GM20000 (cell line): ENCODE measurements around the gene PKD1.
"Not testable (repeated sequence)": the region's sequence is repeated elsewhere in the genome, so short reads cannot be mapped to it uniquely, and the experiment has no call there.

ENCODE experiments used
- DNase-seq: peaks from one replicate; pipeline ENCODE4 v3.0.0; 2012; ENCODE audit warnings: low spot score
- CTCF ChIP-seq: IDR thresholded peaks from 2 replicates; pipeline ENCODE4 v1.5.1; 2012; ENCODE audit warnings: mild to moderate bottlenecking, control low read depth; ENCODE audit errors: extremely low read depth, missing control alignments

The PKD1 gene

GRCh38 chr16:2122429-2122828, 13.3 kb downstream of the PKD1 start:
- TF ChIP-seq CTCF: no peak
- DNase-seq: no peak

DNA sequence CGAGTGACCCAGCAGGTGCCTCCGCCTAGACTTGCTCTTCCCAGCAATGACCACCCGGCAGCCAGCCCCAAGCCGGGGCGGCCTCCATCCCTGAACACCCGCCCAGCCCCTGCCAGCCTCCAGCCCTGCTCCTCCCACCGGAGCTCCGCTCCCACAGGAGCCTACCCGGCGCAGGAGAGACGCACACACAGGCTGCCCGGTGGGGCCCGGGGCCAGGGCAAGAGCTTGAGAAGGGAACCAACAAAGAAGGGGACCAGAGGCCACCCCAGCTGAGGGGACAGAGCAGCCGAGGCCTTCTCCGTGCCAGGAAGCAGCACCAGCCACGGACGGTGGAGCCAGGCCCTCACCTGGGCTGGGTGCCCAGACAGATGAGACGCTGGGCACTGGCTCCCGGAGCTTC, 13.8 kb downstream of the PKD1 start:
- DNase-seq: no peak
- TF ChIP-seq CTCF: no peak

GRCh38 chr16:2121325-2121724, 14.4 kb downstream of the PKD1 start:
- not testable (repeated sequence) for DNase-seq

GRCh38 chr16:2117960-2118722, 17.6 kb downstream of the PKD1 start:
- DNase-seq: not testable (repeated sequence)

GRCh38 chr16:2117341-2117740, 18.4 kb downstream of the PKD1 start:
- not testable (repeated sequence) for DNase-seq

GRCh38 chr16:2116428-2116827, 19.3 kb downstream of the PKD1 start:
- DNase-seq: not testable (repeated sequence)

DNA sequence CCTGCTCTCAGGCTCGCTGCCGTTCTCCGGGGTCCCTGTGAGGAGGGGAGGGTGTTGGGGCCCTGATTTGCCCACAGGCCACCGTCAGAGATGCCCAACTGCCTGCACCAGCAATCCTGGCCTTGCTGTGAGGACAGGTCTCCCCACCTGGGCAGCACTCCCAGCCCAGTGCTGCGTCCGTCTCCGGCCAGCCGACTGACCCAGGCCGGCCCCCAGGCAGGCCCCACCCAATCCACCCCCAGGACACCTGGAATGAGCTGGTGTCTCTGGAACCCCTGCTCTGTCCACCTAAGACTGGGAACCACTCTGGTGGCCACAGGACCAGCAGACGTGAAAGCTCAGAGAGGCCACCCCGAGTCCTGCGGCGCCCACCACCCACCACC, 20.1 kb downstream of the PKD1 start:
- no peak for DNase-seq
- TF ChIP-seq CTCF: no peak

- DNase-seq: not testable (repeated sequence)
These were observed 20.7 kb downstream of the PKD1 start for GRCh38 chr16:2114885-2115590.

- not testable (repeated sequence) for DNase-seq
These were observed 21.5 kb downstream of the PKD1 start for GRCh38 chr16:2114225-2114624.

GRCh38 chr16:2112539-2113106, 23.1 kb downstream of the PKD1 start:
- DNase-seq: not testable (repeated sequence)

DNA sequence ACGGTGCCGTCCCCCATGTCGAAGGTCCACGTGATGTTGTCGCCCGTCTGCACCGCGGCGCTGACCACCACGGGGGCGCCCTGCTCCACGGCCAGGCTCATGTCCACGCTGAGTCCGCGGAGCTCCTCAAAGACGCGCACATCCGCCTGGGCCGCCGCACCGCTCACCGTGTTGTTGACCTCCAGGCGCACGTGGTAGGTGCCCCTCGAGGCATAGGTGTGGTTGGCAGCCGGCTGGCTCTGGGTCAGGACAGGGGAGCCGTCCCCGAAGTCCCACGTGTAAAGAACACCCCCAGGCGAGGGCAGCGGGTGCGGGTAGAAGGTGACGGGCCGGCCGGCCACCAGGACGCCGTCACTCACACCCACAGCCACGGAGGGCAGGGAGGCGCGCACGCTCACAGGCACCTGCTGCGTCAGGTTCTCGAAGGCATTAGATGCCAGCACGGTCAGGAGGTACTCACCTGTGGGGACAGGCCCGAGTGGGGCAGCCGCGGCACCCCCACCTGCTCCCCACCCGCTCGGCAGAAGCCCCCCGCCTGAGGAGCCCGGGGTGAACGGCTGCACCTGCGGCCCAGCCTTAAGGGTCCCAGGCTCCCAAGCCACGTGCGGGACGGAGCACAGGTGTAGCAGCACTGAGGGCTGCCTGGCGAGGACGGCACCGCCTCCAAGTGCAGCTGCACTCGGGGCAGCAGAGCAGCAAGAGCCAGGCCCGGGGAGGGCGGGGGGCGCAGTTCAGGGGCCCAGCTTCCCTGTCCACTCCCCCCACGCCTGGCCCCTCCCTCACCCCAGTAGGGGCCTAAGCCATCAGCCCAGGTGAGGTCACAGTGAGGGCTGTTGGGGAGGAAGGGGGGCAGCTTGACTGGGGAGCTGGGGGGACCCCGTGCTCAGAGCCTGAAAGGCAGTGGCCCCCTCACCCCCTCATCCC, 24.0 kb downstream of the PKD1 start:
- not testable (repeated sequence) for DNase-seq

- DNase-seq: not testable (repeated sequence)
These were observed 24.7 kb downstream of the PKD1 start for GRCh38 chr16:2111009-2111353.

- DNase-seq: not testable (repeated sequence)
These were observed 25.2 kb downstream of the PKD1 start for GRCh38 chr16:2110332-2111008.

DNA sequence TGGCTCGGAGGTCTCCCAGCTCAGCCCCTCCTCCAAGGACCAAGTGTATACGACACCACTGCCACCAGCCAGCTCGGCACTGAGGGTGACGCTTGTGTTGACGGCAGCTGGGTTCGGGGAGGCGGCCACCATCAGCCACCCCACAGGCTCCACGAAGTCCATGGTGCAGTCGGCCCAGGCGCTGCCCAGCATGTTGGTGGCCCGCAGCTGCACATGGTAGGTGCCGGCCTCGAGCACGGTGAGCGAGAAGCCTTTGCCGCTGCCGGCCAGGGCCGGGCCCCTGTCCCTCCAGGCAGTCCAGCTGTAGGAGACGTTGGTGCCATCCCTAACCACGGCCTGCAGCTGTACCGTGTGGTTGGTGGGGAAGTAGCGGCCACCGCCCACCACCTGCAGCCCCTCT, 25.8 kb downstream of the PKD1 start:
- not testable (repeated sequence) for DNase-seq

DNA sequence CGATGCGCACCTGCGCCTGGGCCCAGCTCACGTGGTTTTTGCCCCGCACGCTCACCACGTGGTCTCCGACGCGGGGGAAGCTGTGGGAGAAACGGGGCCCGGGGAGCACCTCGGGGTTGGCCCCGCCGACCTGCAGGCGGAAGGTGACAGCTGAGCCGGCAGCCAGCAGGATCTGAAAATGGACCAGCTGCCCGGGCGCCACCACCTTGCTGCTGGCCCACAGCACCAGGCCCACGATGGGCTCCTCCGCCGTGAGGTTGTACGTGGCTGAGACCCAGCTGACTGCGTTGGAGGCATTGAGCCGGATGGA, 26.5 kb downstream of the PKD1 start:
- not testable (repeated sequence) for DNase-seq

- not testable (repeated sequence) for DNase-seq
These were observed 27.0 kb downstream of the PKD1 start for GRCh38 chr16:2108446-2109270.
